GM12878 (cell line): Measurements from ENCODE around the gene TNFRSF8. TPM values are rescaled to one million over a fixed set of nuclear protein-coding genes. Genes with fewer than 3 reads are reported as not detected.

Experiments used
- BHLHE40 ChIP-seq, 2 experiments: fragments of 450-650 bp in 1 of 2; IDR thresholded peaks; 2 replicates each; pipeline ENCODE4 v1.6.1; 2011 to 2017; ENCODE audit warnings: low read depth in 2 of 2, borderline replicate concordance in 1 of 2, improper control_type of control experiment in 1 of 2, low read length in 1 of 2, mild to moderate bottlenecking in 1 of 2
- GABPA ChIP-seq: IDR thresholded peaks from 2 replicates; pipeline ENCODE4 v1.6.1; 2014; ENCODE audit warnings: antibody characterized with exemption, low read depth, mild to moderate bottlenecking, inconsistent platforms
- MYC ChIP-seq: IDR thresholded peaks from 2 replicates; pipeline ENCODE4 v1.6.1; 2011; ENCODE audit warnings: mild to moderate bottlenecking, low read length, moderate library complexity, inconsistent platforms; ENCODE audit not compliant: insufficient read depth, insufficient replicate concordance, insufficient read length, severe bottlenecking
- NBN ChIP-seq: fragments of 450-650 bp; IDR thresholded peaks from 2 replicates; pipeline ENCODE4 v1.6.1; 2016
- SMAD5 ChIP-seq: IDR thresholded peaks from 2 replicates; pipeline ENCODE4 v1.6.1; 2016; ENCODE audit warnings: antibody characterized with exemption, low read depth
- SP1 ChIP-seq: IDR thresholded peaks from one replicate; pipeline ENCODE4 v1.6.1; 2011; ENCODE audit warnings: low read depth, low read length
- STAT3 ChIP-seq: IDR thresholded peaks from 2 replicates; pipeline ENCODE4 v1.6.1; 2011; ENCODE audit warnings: low read depth, low read length, improper control_type of control experiment
- SUZ12 ChIP-seq: fragments of 200-600 bp; sonication (generic); IDR thresholded peaks from one replicate; pipeline ENCODE4 v1.6.1; 2018; ENCODE audit warnings: antibody characterized with exemption, mild to moderate bottlenecking; ENCODE audit not compliant: unreplicated experiment
- polyA plus RNA-seq, 11 experiments: library from polyadenylated mRNA; depleted of rRNA in 4 of 11; unstranded in 6 of 11; stranded (reverse) in 5 of 11; fragments of >200 nt; fragmentation: Nextera tagmentation in 4 of 11; fragmentation: Illumina TruSeq in 1 of 11; extraction: Ambion mirVana in 4 of 11; extraction: Trizol in 1 of 11; gene quantifications; 1 replicate in 1 of 11; 2 replicates in 10 of 11; pipeline versions ENCODE4 v1.2.1 to v1.2.3, GENCODE V29; 2011 to 2016; ENCODE audit warnings: inconsistent platforms in 2 of 11, missing spikeins in 2 of 11, low read depth in 1 of 11
- total RNA-seq, 4 experiments: library from RNA; depleted of rRNA in 3 of 4; stranded (reverse); fragments of >200 nt in 3 of 4; fragmentation: Illumina TruSeq in 1 of 4; extraction: Trizol in 1 of 4; gene quantifications; 2 replicates each; pipeline versions ENCODE4 v1.2.1 to v1.2.3, GENCODE V29; 2013 to 2021
- TF ChIP-seq, protein P1 (sequence below): IDR thresholded peaks from 2 replicates; pipeline ENCODE4 v1.6.1; 2012; ENCODE audit warnings: low read length, inconsistent platforms
- TF ChIP-seq, protein P2 (sequence below): IDR thresholded peaks from 2 replicates; pipeline ENCODE4 v1.6.1; 2011; ENCODE audit warnings: low read depth, mild to moderate bottlenecking, low read length, moderate library complexity, borderline replicate concordance; ENCODE audit errors: extremely low read depth

Gene TNFRSF8
- total and polyA plus RNA-seq, 10 of the 15 experiments (the other 5 are each of a cell fraction or from before 2014, with no cell fraction given): 9.8 to 114 (median 58.8) TPM

DNA sequence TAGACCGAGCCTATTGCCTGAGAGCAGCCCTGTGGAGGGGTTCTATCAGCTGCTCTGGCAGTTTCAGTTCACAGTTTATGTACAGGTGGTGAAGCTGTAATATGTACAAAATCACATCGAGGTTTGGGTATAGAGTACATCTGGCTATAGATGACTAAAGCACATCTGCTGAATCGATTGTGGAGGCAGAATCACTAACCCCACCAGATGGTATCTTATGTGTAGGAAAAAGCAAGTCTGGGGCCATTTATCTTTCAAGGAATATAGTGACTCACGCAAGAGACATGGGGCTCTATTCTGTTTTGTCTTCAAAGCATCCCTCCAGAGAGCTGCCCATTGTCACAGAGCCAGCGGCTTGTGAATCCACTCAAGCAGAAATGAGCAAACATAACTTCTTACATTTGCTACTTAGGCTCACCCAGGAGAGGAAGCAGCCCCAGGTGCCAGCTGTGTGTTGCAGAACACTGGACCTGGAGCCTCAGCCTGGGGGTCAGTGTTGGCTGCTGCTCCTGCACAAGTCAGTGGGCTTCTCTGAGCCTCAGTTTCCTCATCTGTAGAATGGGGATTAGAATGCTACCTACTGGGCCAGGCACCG is 22.5 kb upstream of the TNFRSF8 start (continued):
- no peak for TF ChIP-seq SP1
- no peak for TF ChIP-seq SUZ12
- no peak for TF ChIP-seq GABPA
- TF ChIP-seq MYC: no peak
- peak; percentile 50; the same call in 1 of the 2 replicates for TF ChIP-seq NBN
- no peak for TF ChIP-seq SMAD5
- TF ChIP-seq, protein P1, sequence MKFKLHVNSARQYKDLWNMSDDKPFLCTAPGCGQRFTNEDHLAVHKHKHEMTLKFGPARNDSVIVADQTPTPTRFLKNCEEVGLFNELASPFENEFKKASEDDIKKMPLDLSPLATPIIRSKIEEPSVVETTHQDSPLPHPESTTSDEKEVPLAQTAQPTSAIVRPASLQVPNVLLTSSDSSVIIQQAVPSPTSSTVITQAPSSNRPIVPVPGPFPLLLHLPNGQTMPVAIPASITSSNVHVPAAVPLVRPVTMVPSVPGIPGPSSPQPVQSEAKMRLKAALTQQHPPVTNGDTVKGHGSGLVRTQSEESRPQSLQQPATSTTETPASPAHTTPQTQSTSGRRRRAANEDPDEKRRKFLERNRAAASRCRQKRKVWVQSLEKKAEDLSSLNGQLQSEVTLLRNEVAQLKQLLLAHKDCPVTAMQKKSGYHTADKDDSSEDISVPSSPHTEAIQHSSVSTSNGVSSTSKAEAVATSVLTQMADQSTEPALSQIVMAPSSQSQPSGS: no peak
- TF ChIP-seq STAT3: no peak
- peak; percentile 48; a peak in 1 of 4 replicates for TF ChIP-seq BHLHE40 (IDR thresholded peaks at IDR 0.05; ENCODE audit: borderline replicate concordance in 1 of 2, low read depth in 2 of 2, low read length in 1 of 2)
- TF ChIP-seq, protein P2, sequence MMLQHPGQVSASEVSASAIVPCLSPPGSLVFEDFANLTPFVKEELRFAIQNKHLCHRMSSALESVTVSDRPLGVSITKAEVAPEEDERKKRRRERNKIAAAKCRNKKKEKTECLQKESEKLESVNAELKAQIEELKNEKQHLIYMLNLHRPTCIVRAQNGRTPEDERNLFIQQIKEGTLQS: no peak
